OCI-LY1 (cell line): ENCODE measurements around the gene POLE4.

Experiments
- H2AFZ ChIP-seq: fragments of 200-600 bp; sonication (generic), shearing (Covaris generic); 2 replicates; pipeline ENCODE4 v1.6.0; 2014; ENCODE audit warnings: antibody characterized with exemption, mild to moderate bottlenecking, low read length
- H3F3A ChIP-seq: fragments of 200-600 bp; sonication (generic), shearing (Covaris generic); 2 replicates; pipeline ENCODE4 v1.6.0; 2014; ENCODE audit warnings: mild to moderate bottlenecking, antibody characterized with exemption, low read length, moderate library complexity; ENCODE audit not compliant: insufficient read depth
- H3K27ac ChIP-seq: fragments of 200-600 bp; sonication (generic); 2 replicates; pipeline ENCODE4 v1.5.1; 2014; ENCODE audit warnings: low read length, mixed run types, mild to moderate bottlenecking, low read depth; ENCODE audit not compliant: poor library complexity, severe bottlenecking
- H3K27me3 ChIP-seq: fragments of 200-600 bp; sonication (generic); 2 replicates; pipeline ENCODE4 v1.6.0; 2014; ENCODE audit warnings: antibody characterized with exemption, mild to moderate bottlenecking, low read length, moderate library complexity; ENCODE audit not compliant: insufficient read depth
- H3K36me3 ChIP-seq: fragments of 200-600 bp; sonication (generic); 2 replicates; pipeline ENCODE4 v1.6.1; 2014; ENCODE audit warnings: mild to moderate bottlenecking, antibody characterized with exemption, low read length, moderate library complexity, mixed read lengths; ENCODE audit not compliant: insufficient read depth
- H3K4me1 ChIP-seq: fragments of 200-600 bp; sonication (generic); 2 replicates; pipeline ENCODE4 v1.5.1; 2014; ENCODE audit warnings: mild to moderate bottlenecking, low read length, moderate library complexity; ENCODE audit not compliant: insufficient read depth, severe bottlenecking
- H3K4me2 ChIP-seq: fragments of 200-600 bp; sonication (generic), shearing (Covaris generic); 2 replicates; pipeline ENCODE4 v1.6.1; 2014; ENCODE audit warnings: low read length
- H3K4me3 ChIP-seq: fragments of 200-600 bp; sonication (generic); 2 replicates; pipeline ENCODE4 v1.5.1; 2014; ENCODE audit warnings: low read length, low read depth, mild to moderate bottlenecking, mixed read lengths; ENCODE audit not compliant: poor library complexity, severe bottlenecking
- H3K79me2 ChIP-seq: fragments of 200-600 bp; shearing (Covaris generic); 2 replicates; pipeline ENCODE4 v1.6.1; 2016; ENCODE audit warnings: mixed run types, low read length, mixed read lengths; ENCODE audit not compliant: insufficient read depth
- H3K9ac ChIP-seq: fragments of 200-600 bp; sonication (generic), shearing (Covaris generic); 2 replicates; pipeline ENCODE4 v1.6.1; 2014; ENCODE audit warnings: mild to moderate bottlenecking, low read length, mixed read lengths
- H3K9me2 ChIP-seq: fragments of 200-600 bp; sonication (generic), shearing (Covaris generic); 2 replicates; pipeline ENCODE4 v1.6.1; 2014; ENCODE audit warnings: low read depth, mild to moderate bottlenecking, low read length, mixed read lengths
- H3K9me3 ChIP-seq: fragments of 200-600 bp; shearing (Covaris generic); 2 replicates; pipeline ENCODE4 v1.6.1; 2014; ENCODE audit warnings: low read length, mixed read lengths
- H4K20me1 ChIP-seq: fragments of 200-600 bp; sonication (generic), shearing (Covaris generic); 2 replicates; pipeline ENCODE4 v1.6.0; 2016; ENCODE audit warnings: mild to moderate bottlenecking, low read length; ENCODE audit not compliant: insufficient read depth
- EZH2 ChIP-seq: fragments of 200-600 bp; sonication (generic), shearing (Covaris generic); IDR thresholded peaks from 2 replicates; pipeline ENCODE4 v1.8.0; 2017; ENCODE audit warnings: borderline replicate concordance, mixed run types, mild to moderate bottlenecking, antibody characterized with exemption, low read length, moderate library complexity, mixed read lengths
- TF ChIP-seq, protein P1 (sequence below): fragments of 200-600 bp; sonication (generic), shearing (Covaris generic); IDR thresholded peaks from 2 replicates; pipeline ENCODE4 v1.5.1; 2017; ENCODE audit warnings: mild to moderate bottlenecking, antibody characterized with exemption, low read length, moderate library complexity, mixed read lengths

POLE4 gene

DNA sequence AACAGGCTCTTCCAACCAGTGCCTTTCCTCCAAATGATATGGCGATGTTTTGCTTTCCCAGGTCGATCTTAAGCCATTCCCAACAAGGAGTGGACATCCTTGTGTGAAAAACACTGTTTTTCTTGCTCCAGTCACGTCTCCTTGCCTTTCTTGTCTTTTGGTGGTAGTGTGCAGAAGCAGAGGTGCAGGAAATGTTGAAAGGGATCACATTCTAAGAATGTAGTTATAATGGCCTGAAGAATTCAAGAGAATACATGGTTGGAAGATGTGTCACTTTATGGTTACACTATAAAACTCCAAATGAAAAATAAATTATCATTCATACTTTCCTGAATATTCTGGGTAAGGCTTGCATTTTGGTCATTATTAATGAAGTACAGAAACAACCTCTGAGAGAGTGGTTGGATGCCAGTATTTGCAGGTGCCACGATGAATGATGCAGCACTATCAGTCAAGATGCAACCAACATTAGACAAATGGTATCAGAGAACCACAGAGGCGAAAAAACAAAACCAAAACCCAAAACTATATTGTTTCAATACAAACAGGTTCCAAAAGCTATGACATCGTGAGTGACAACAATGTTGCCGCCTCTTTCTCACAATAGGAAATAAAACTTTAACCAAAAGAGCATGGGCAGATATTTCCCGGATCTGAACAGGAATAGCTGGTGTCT is 27.5 kb upstream of the POLE4 start:
- TF ChIP-seq, protein P1, sequence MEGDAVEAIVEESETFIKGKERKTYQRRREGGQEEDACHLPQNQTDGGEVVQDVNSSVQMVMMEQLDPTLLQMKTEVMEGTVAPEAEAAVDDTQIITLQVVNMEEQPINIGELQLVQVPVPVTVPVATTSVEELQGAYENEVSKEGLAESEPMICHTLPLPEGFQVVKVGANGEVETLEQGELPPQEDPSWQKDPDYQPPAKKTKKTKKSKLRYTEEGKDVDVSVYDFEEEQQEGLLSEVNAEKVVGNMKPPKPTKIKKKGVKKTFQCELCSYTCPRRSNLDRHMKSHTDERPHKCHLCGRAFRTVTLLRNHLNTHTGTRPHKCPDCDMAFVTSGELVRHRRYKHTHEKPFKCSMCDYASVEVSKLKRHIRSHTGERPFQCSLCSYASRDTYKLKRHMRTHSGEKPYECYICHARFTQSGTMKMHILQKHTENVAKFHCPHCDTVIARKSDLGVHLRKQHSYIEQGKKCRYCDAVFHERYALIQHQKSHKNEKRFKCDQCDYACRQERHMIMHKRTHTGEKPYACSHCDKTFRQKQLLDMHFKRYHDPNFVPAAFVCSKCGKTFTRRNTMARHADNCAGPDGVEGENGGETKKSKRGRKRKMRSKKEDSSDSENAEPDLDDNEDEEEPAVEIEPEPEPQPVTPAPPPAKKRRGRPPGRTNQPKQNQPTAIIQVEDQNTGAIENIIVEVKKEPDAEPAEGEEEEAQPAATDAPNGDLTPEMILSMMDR = no peak
- no peak for TF ChIP-seq EZH2
- Histone ChIP-seq H3K79me2 (no peaks in the 10 kb centered on the region), H3K4me3 (no peak overlapping the region), H3K9ac (no peak overlapping the region), H3F3A (no peaks in the 10 kb centered on the region), H3K9me2 (no peaks in the 10 kb centered on the region), H3K4me1 (no peaks in the 10 kb centered on the region), H4K20me1 (no peaks in the 10 kb centered on the region), H2AFZ (no peak overlapping the region), H3K4me2 (no peak overlapping the region), H3K27ac (no peak overlapping the region), H3K36me3 (no peaks in the 10 kb centered on the region), H3K9me3 (no peaks in the 10 kb centered on the region), H3K27me3 (peaks cover 5% of the 10 kb centered on the region; the same call in 1 of the 2 replicates)

DNA sequence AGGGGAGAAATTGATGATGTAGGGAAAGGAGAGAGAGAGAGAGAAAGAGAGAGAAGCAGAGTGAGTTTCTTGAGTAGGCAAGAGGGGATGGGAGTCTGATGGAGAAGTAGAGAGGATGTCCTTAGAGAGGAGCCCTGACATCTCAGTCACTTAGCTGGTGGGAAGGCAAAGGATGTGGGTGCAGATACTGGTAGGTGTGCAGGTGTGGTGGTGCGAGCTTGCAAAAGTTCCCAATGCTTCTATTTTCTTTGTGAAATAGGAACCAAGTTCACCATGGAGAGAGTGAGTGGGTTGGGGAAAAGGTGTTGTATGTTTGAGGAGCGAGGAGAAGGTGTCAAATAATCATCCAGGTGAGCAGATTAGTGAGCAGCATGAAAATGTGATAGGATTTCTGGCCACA is 26.5 kb upstream of the POLE4 start:
- H3K9me2 ChIP-seq = no peaks in the 10 kb centered on the region
- H3K4me3 ChIP-seq = no peak overlapping the region
- no peak overlapping the region for H3K4me2 ChIP-seq
- no peak overlapping the region for H3K9ac ChIP-seq
- no peak overlapping the region for H2AFZ ChIP-seq
- no peaks in the 10 kb centered on the region for H3K9me3 ChIP-seq
- no peaks in the 10 kb centered on the region for H3K4me1 ChIP-seq
- H4K20me1 ChIP-seq = no peaks in the 10 kb centered on the region
- TF ChIP-seq, protein P1 = no peak
- TF ChIP-seq EZH2 = no peak
- H3K27ac ChIP-seq = no peak overlapping the region
- H3K27me3 ChIP-seq = peaks cover 5% of the 10 kb centered on the region; the same call in 1 of the 2 replicates
- H3F3A ChIP-seq = no peaks in the 10 kb centered on the region
- no peaks in the 10 kb centered on the region for H3K79me2 ChIP-seq
- no peaks in the 10 kb centered on the region for H3K36me3 ChIP-seq

DNA sequence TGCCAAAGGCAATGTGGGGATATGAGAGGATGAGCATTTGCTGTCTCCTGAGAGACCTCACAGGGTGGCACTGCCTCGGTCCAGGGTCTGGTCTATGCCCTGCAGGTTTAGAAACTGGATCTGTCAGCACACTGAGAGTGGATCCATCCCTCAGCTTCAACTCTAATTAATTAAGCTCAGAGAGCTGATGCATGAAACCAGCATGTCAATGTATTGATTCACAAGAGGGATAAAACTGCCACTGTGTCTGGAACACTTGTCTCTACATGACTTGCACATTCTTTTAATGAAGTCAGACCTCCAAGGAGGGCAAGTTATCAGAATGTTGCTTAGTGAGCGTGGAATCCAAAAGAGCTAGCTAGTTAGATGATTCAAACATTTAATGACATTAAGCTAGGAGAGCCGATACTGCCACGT is 22.5 kb upstream of the POLE4 start:
- H3F3A ChIP-seq = no peaks in the 10 kb centered on the region
- H3K79me2 ChIP-seq = no peaks in the 10 kb centered on the region
- peaks cover 5% of the 10 kb centered on the region; the same call in 1 of the 2 replicates for H3K27me3 ChIP-seq
- no peak overlapping the region for H2AFZ ChIP-seq
- no peaks in the 10 kb centered on the region for H4K20me1 ChIP-seq
- H3K4me3 ChIP-seq = no peak overlapping the region
- no peaks in the 10 kb centered on the region for H3K36me3 ChIP-seq
- H3K27ac ChIP-seq = no peak overlapping the region
- no peak overlapping the region for H3K4me2 ChIP-seq
- no peak overlapping the region for H3K9ac ChIP-seq
- TF ChIP-seq, protein P1 = no peak
- TF ChIP-seq EZH2 = no peak
- H3K4me1 ChIP-seq = no peaks in the 10 kb centered on the region
- H3K9me3 ChIP-seq = no peaks in the 10 kb centered on the region
- H3K9me2 ChIP-seq = no peaks in the 10 kb centered on the region
